Stimulated activated CD4-positive, alpha-beta T cell treated with anti-CD3 and anti-CD28 coated beads, Interleukin-12 subunit alpha, Interleukin-12 subunit beta, amount 100 ng/mL, for 4 hours (primary cell): Measurements from ENCODE around the gene ACTL7A.

Source experiments
- DNase-seq: peaks from one replicate; pipeline ENCODE4 v3.0.0-alpha.2; 2020

ACTL7A gene

DNA sequence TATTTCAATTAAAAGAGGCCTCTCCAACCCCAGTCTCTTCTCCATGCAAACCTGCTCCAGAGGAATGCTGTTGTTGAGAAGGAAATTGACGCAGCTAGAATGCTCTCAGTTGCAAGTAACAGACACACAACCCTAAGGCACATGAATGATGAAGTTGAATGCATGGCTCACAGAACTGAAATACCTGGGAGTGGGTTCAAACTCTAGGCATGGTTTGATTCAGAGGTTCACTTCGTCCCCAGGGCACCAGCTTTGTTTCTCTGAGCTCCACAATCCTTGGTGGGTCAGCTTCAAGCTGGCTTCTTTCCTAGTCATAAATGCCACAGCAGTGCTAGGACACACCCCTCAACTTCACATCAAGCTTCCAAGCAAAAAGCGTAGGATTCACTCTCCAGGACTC is 10.9 kb upstream of the ACTL7A start:
- no peak for DNase-seq

DNA sequence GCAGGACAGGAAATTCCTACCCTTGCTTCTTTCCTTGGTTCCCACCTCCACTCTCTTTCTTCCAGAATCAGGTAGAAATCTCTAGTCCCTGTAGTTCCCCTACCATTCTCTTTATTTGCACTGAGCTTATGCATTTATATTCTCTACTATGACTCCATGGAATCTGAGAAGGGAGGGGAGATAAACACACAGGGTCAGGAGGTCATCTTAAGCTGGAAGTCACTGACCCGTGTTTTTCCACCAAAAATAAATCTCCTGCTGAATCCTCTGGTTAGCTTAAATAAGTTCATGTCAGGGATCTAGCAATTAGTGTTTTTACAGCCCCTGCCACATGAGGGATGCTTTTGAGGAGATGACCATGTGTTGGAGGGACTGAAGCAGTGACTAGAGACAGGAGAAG is 10.0 kb upstream of the ACTL7A start:
- no peak for DNase-seq

DNA sequence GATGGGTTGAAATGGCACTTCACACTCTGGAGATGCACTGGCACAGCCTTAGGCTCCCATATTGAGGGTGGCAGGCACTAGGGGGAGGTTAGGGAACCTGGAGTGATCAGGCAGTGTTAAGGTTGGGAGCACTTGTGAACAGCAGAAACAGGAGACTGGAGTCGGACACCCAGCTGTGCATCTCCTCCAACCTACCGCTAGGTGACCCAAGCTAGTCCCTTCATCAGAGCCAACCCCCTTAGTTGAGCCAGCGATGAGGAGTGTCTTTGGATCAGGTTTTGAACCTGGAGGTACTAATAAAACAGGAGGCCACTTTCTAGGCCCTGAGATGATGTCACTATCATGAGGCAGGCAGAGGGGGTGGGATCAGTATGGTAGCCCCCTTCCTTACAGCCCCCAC is 8.0 kb upstream of the ACTL7A start:
- no peak for DNase-seq

DNA sequence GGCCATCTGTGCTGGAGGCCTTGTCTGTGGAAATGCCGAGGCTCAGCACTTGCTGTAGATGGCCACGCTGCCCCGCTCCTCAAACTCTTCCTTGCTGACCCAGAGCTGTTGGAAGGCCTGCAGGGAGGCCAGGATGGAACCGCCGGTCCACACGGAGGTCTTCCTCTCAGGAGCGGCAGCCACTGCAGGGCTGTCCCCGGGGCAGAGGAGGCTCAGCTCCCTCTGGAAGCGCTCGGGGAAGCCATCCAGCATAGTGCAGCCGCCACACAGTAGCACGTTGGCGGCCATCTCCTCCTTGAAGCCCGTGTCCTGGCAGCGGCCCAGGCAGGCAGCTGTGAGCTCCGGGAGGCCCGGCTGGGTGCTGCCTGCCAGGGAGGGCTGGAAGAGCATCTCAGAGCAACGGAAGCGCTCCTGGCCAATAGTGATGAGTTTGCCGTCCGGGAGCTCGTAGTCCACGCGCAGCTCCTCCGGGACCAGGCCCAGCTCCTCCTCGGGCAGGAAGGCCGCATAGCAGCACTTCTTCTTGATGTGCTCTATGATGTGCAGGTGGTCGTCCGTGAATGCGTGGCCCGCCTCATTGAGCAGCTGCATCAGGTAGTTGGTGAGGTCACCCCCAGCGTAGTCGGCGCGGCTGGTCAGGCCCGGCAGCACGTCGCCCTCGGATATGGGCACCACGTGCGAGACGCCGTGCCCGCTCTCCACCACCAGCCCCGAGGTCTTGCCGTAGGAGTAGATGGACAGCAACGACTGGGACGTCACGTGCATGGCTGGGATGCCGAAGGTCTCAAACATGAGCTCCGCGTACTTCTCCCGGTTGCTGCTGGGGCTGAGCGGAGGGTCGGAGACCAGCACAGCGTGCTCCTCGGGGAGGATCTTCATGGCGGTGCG is 7.2 kb upstream of the ACTL7A start:
- DNase-seq, result no peak

DNA sequence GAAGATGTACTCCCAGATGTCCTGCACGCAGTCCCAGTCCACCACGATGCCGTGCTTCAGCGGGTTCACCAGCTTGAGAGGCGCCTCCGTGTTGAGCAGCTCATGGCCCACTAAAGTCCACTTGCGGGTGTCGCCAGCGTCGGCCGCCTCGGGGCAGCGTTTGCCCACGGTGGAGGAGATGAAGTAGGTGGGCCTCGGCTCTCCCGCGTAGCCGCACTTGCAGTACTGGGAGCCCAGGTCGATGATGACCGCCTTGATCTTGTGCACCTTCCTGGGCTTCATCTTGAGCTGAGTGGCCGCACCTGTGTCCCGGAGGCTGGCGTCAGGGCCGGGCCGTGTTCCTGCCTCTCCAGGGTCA is 6.6 kb upstream of the ACTL7A start:
- no peak for DNase-seq

DNA sequence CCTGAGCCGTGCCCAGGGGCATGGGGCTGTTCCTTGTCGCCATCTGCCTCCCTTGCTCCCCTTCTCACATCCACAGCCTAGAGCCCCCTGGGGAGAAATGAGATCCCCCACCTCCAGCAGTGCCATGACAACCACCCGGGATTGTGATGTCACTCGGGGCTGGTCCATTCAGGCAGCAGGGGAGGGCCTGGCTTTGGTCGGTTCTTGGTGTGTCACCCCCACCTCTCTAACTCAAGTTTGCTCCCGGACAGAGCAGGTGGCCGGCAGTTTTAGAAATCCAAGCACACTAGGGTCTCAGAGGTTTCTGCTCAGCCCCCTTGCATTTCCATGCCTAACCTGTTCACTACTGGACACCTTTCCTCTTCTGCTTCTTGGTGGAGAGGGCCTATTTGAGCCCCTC is 6.2 kb upstream of the ACTL7A start, which contains the start of gene ACTL7B:
ACTL7B (minus strand) TSS at position 99 of the 400 bp plus-strand sequence; CDS start at position 43, 56 bp downstream.
- no peak for DNase-seq

DNA sequence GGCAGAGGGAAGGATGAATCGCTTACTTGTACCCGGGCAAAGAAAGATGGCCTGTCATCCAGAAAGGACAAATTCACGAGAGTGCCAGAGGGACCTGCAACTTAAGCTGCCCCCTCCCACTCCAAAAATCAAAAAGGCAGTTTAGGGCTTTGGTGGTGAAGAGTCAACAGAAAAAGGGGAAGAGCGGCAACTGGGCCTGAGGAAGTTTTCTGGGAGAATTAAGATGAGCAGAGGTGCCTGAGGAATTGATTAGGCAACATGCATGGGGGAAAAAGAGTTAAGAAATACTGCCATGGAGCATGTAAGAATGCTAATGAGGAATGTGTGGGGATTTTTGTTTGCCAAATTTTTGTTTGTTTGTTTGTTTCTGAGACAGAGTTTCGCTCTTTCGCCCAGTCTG is 4.5 kb upstream of the ACTL7A start:
- DNase-seq, result no peak

DNA sequence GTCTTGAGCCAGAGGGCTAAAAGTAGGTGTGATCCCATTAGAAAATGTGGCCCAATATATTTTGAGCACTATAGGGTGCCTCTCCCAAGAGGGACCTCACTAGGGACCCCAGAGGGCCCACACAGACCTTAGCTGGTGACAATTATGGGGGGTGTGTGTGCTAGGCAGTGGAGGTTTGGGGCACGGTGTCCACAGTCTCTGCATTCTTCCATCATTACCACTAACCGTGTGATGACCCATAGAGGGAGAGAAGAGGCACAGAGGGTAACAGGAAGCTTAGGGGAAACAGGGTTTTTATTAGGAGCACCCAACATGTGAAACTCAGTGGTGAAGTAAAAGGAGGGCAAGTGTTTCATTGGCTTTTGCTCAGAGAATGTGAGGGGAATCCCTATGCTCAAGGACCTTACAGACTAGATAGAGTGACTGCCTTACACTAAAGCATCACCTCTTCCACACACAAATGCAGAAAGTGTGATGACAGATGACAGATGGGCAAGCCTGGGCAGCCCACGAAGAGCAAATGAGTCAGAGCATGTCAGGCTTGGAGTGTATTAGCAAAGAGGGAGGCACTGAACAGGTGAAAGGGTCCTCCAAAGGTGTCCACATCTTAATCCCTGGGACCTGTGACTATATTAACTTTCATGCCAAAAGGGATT is 2.5 kb upstream of the ACTL7A start:
- no peak for DNase-seq

DNA sequence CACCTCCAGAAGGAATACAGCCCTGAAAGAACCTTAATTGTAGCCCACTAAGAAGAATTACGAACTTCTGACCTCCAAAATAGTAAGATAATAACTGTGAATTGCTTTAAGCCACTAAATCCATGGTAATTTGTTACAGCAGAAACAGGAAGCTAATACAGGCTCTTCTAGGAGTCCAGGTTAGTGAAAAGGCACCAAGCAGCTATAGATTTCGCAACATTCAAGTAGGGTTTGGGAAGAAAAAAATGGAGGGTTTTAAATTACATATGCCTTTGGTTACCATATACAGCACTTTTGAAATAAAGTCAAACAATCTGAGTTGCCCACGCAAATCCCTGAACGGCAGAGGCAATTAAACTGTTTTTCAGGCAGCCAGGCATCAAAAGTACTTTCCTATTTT is 1.7 kb upstream of the ACTL7A start:
- DNase-seq, result no peak

DNA sequence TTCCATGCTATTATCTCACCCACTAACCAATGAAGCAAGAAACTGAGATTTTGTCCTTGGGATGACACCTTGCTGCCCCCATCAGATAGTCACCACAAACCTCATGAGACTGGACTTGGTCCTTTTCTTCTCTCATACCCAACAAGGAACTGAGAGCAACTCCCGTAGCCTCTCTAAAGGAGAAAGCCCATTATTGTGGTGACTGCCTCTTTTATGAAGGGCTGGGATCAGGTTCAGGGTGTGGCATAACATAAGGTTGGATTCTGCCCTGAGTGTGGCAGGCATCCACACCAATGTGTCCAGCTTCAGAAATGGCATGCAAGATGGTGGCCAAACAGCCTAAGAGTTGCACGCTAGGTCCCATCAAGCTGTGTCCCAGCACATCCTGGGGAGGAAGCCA is 1.3 kb upstream of the ACTL7A start:
- DNase-seq, result no peak

DNA sequence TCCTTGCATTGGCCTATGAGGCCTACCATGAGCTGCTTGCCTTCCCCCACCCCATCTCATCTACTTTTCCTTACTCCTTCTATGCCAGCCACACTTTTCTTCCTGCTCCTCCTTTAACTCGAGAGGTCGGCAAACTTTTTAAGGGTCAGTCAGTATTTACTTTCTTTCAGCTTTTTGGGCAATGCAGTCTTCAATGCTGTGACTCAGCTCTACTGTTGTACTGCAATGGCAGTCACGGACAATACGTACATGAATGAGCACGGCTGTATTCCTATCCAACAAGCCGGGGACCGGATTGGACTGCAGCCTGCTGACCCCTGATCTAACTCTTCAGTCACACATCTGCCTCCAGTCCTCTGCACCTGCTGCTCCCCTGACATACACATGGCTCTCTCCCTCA is 602 bp upstream of the ACTL7A start:
- no peak for DNase-seq

DNA sequence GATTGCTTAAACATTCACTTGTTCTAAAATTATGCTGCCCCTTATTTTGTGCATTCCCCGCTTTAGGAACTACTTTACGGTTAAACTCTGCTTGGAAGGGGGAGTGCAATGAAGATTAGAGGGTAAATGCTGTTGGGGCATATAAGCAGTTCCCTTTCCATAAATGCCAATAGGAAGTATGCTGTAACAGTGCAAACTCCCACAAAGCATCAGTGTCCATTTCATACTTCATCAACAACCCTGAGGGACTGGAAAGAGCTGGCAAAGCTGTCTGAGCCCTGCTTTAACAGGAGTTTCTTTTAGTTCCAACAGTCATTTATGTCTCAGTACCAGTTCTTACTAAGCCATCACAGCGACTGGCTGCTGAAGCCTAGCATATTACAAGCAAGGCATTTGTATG is 1.8 kb downstream of the ACTL7A start:
- no peak for DNase-seq

DNA sequence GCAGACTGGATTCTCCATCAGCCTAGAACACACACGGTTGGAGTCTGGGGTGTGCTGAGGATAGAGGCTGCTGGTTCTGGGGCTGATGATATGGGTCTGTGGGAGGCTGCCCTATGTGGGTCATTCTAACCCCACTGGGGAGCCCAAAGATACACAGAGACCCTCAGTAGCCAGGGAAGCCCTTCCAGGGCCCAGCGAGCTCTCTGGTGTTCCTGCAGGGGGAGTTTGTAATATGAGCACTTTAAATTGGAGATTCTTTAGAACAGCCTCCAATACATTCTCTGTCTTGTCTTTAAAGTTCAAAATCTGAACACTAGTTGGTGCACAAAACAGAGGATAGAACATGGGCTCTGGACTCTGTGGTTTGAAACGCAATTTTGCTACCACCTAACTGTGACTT is 2.4 kb downstream of the ACTL7A start:
- no peak for DNase-seq

DNA sequence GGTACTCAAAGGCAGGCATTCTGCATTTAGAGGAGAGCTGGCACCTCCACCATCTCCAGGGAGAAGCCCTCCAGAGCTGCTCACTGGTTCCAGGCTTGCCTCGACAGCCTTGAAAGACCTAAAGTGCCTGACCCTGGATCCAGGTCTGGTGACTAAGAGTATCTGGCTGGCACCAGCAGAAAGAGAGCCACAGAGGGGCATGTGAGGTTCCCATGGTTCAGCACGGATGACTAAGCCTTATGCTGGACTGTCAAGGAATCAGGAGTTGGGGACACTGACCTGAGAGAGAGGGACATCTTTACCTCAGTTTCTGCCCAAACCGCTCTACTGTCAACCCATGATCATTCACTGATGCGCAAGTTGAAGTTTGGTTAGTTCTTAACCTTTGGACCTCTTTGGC is 3.0 kb downstream of the ACTL7A start:
- no peak for DNase-seq

DNA sequence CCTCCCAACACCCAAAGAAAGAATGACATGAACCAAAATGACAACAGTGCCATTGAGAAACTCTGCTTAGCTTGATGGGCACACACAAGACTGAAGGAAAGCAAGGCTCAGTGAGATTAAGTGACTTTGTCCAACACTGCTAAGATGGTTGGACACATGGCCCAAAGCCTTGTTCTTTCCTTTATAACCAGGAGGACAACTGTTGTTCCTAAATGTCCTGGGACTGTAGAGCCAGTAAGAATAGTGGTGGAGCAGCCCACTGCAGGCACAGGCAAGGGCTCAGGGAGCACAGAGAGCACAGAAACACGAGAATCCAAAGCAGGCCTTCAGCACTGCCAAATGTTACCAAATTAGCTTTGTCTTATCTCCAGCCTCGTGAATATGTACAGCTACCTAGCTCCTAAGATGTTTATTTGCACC is 3.9 kb downstream of the ACTL7A start:
- DNase-seq, result no peak

DNA sequence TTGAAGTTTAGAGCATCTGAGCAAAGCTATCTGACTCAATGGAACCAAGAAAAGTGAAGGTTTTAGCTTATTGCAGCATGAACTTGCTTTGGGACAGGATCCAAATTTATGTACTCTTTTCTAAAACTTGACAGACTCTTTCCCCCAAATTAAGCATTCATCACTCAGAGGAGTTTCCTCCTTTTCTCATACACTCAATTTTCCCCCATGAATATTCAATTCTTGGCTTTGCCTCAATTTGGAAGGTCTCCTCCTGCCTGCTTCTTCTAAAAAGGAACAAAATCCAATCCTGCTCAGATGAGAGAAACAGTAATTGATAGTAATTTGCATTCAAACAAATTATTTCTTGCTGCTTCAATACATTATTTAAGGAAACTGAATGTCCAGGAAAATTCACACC is 5.0 kb downstream of the ACTL7A start:
- DNase-seq, result no peak

DNA sequence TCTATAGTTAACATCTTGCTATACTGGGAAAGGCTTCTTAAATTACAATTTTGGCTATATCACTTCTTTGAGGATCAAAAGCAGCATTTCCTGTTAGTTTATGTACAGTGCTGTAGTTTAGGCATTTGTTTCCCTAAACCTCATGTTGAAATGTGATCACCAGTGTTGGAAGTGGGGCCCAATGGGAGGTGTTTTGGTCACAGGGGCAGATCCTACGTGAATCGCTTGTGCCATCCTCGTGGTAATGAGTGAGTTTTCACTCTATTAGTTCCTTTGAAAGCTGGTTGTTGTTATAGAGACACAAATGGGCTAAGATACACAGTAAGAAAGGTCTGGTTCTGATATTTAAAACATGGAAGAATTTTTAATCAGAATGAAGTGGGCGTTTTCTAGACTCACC is 5.8 kb downstream of the ACTL7A start:
- no peak for DNase-seq

DNA sequence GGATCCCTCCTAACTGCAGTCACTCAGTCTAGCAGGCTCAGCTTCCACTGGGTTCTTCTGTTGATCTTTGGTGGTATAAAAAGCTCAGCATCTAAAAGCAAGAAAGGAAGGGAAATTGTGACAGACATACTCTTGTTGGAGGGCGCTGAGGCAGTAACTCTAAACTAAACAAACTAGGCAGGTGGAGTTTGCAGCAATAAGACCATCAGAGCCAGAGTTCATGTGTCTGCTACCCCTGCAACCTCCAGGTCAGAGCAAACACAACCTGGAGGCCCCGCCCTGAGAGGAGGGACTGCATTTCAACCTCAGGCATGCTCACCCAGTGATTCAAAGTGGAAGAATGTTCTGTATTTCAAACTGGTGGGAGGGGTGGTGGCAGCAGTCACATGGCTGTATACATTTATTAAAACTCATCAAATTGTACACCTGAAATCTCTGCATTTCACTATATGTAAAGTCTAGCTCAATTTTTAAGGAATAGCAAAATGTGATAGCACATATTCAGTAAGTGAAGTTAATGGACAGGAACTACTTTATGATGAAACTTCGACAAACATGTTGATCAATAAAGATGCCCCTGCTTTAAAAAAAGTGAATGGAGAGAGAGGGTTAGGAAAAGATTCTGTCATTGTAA is 7.1 kb downstream of the ACTL7A start:
- no peak for DNase-seq

DNA sequence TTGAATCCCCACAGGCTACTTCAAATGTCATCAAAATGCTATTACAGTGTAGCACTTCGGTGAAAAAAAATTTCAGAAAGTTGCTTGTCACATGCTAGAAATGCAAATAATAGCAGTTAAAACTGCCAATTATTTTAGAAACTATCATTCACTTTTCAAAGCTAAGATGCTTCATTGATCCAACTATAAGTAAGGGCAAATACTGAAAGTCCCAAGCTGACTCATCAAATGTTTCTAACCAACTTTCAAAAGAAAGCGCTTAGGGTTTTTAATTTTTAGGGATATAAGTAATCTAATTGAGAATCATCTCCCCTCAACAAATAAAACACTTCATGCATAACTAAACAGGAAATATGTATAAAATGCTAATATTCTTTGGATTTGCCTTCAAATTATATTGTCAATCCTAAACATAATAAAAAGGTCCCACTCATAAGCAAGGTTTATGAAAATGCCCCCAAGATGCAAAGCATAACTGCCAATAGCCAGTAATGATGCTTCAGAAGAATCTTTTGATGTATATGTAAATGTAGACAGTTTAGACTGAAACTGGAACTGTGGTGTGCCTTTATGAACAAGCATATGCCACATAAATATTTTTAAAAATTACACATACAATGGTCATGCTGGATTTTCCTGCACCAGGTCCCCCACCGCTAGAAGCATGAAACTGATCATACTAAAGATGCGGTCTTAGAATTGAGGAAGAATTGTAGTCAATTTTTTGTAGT is 12.2 kb downstream of the ACTL7A start:
- DNase-seq, result no peak

DNA sequence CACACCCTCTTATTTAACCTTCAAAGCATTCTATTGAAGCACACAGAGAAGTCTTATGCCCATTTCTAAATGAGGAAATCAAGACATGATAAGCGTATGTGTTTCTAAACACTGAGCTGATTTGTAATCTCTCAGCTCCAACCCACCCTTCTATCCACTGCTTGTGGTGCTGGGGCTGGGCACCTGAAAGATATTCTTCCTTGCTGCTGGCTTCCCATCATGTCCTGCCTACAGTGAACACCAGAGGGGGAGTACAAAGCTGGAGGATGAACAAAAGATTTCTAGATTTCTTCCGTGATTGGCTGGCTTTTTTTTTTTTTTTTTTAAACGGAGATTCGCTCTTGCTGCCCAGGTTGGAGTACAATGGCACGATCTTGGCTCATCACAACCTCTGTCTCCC is 14.4 kb downstream of the ACTL7A start:
- no peak for DNase-seq

DNA sequence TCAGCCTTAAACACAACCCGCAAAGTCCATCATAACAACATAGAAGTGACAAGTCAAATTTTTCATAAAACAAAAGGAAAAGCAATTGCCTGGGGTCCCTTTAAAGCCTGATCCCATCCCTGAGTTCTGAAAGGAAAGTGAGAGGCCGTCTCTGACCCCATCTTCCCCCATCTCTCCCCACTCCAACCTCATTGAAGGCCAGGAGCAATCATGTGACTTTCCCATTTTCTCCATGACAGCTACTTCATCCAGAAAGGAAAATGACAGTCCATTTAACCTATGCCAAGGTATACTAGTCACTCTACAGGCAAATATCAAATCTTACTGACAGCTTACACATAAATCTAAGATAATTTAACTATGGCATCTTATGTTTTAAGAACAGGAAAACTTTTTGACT is 15.5 kb downstream of the ACTL7A start:
- no peak for DNase-seq

DNA sequence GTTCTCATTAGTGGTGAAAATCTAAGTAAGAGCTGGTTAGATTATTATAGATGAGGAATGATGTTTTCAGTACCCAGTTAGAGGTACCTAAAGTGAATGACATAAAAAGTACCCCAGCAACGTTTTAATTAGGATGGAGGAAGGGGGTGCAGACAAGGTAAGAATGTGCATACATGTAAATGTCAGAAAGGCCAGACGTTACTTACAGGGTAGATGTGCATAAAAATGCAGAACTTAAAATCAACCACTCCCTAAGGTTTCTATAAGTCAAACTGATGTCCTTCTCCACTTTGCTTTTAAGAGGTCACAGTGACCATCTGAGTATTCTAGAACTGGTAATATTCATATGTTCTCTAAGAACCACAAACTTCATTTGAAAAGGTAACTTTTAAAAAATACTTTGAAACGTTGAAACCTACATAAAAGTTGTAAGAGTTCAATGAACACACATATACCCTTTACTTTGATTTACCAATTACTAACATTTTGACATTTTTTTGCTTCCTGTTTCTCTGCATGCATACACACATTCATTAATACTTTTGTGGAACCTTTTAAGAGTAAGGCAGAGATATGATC is 18.8 kb downstream of the ACTL7A start:
- no peak for DNase-seq
